Measurements from ENCODE around the gene ETV5. TPM values are rescaled to one million over a fixed set of nuclear protein-coding genes. Genes with fewer than 3 reads are reported as not detected.

Gene ETV5
- total RNA-seq, 3 donors from 2014 or later (not counting 1 experiment from before 2014, with no cell fraction given), result 3.0 to 5.3 (median 4.6) TPM

GRCh38 chr3:186121968-186122367 lies 13.1 kb upstream of the ETV5 start:
- H3K9me3 ChIP-seq (ENCODE audit: control insufficient read depth, insufficient read depth, low read length), result no peaks in the 10 kb centered on the region

GRCh38 chr3:186121278-186121677 lies 12.4 kb upstream of the ETV5 start:
- no peak overlapping the region for H3K27ac ChIP-seq (ENCODE audit: low read length)
- H3K9me3 Mint-ChIP-seq, result peaks cover 0 to 6% of the 10 kb centered on the region in 2 donors
- H3K9me3 ChIP-seq (ENCODE audit: control insufficient read depth, insufficient read depth, low read length), result no peaks in the 10 kb centered on the region
- H3K4me3 ChIP-seq (ENCODE audit: low read length), result no peak overlapping the region
- no peak for ATAC-seq
- no peak overlapping the region for H3K4me3 Mint-ChIP-seq
- TF ChIP-seq CTCF (IDR thresholded peaks at IDR 0.05), result no peak
- 92% methylated on average over 6 of the region's 6 CpGs for WGBS (ENCODE audit: insufficient coverage)
- no peaks in the 10 kb centered on the region for H3K4me1 ChIP-seq (ENCODE audit: control insufficient read depth, insufficient read depth, low read length)
- no peaks in the 10 kb centered on the region for H3K36me3 Mint-ChIP-seq
- intact Hi-C loops (cut with micrococcal nuclease), result no loop called here
- peaks cover 6 to 8% of the 10 kb centered on the region in 2 donors for H3K4me1 Mint-ChIP-seq
- H3K27ac Mint-ChIP-seq, result no peak overlapping the region
- peaks cover 7% of the 10 kb centered on the region for H3K27me3 ChIP-seq (ENCODE audit: control insufficient read depth, insufficient read depth, low read length)
- DNase-seq, result no peak
- H3K36me3 ChIP-seq (ENCODE audit: control insufficient read depth, insufficient read depth, low read length), result no peaks in the 10 kb centered on the region
- H3K27me3 Mint-ChIP-seq (ENCODE audit: low read depth in 2 of 2), result peaks cover 38 to 58% of the 10 kb centered on the region in 2 donors

More at GRCh38 chr3:186121968-186122367, 13.1 kb upstream of the ETV5 start:
- WGBS (ENCODE audit: insufficient coverage), result 95% methylated on average over 2 of the region's 2 CpGs
- Mint-ChIP-seq H3K27me3 (ENCODE audit: low read depth in 2 of 2) (peaks cover 34 to 51% of the 10 kb centered on the region in 2 donors), H3K4me1 (peaks cover 6 to 8% of the 10 kb centered on the region in 2 donors), H3K4me3 (no peak overlapping the region), H3K36me3 (no peaks in the 10 kb centered on the region), H3K9me3 (peaks cover 0 to 6% of the 10 kb centered on the region in 2 donors), H3K27ac (no peak overlapping the region)
- H3K36me3 ChIP-seq (ENCODE audit: control insufficient read depth, insufficient read depth, low read length), result no peaks in the 10 kb centered on the region
- ATAC-seq (no peak), DNase-seq (no peak)
- H3K27me3 ChIP-seq (ENCODE audit: control insufficient read depth, insufficient read depth, low read length), result peaks cover 7% of the 10 kb centered on the region
- no peak overlapping the region for H3K27ac ChIP-seq (ENCODE audit: low read length)
- no peaks in the 10 kb centered on the region for H3K4me1 ChIP-seq (ENCODE audit: control insufficient read depth, insufficient read depth, low read length)
- intact Hi-C loops (cut with micrococcal nuclease), result no loop called here
- no peak overlapping the region for H3K4me3 ChIP-seq (ENCODE audit: low read length)
- TF ChIP-seq CTCF (IDR thresholded peaks at IDR 0.05), result no peak

- Mint-ChIP-seq H3K27ac (no peak overlapping the region), H3K36me3 (no peaks in the 10 kb centered on the region), H3K4me3 (no peak overlapping the region), H3K9me3 (no peaks in the 10 kb centered on the region), H3K27me3 (ENCODE audit: low read depth in 2 of 2) (peaks cover 49 to 72% of the 10 kb centered on the region in 2 donors), H3K4me1 (no peaks in the 10 kb centered on the region)
- no peaks in the 10 kb centered on the region for H3K4me1 ChIP-seq (ENCODE audit: control insufficient read depth, insufficient read depth, low read length)
- no peak for DNase-seq
- intact Hi-C loops (cut with micrococcal nuclease), result no loop called here
- no peak overlapping the region for H3K27ac ChIP-seq (ENCODE audit: low read length)
- H3K36me3 ChIP-seq (ENCODE audit: control insufficient read depth, insufficient read depth, low read length), result no peaks in the 10 kb centered on the region
- H3K27me3 ChIP-seq (ENCODE audit: control insufficient read depth, insufficient read depth, low read length), result peaks cover 10% of the 10 kb centered on the region
- TF ChIP-seq CTCF (IDR thresholded peaks at IDR 0.05), result no peak
- H3K9me3 ChIP-seq (ENCODE audit: control insufficient read depth, insufficient read depth, low read length), result no peaks in the 10 kb centered on the region
- no peak for ATAC-seq
- WGBS (ENCODE audit: insufficient coverage), result 81% methylated on average over 3 of the region's 4 CpGs
- H3K4me3 ChIP-seq (ENCODE audit: low read length), result no peak overlapping the region
These were observed 10.6 kb upstream of the ETV5 start for GRCh38 chr3:186119499-186119898.

- no peak for DNase-seq
- no peak for ATAC-seq
- Mint-ChIP-seq H3K9me3 (no peaks in the 10 kb centered on the region), H3K27ac (no peak overlapping the region), H3K4me1 (no peaks in the 10 kb centered on the region), H3K4me3 (no peak overlapping the region), H3K27me3 (ENCODE audit: low read depth in 2 of 2) (peaks cover 51 to 74% of the 10 kb centered on the region in 2 donors), H3K36me3 (no peaks in the 10 kb centered on the region)
- TF ChIP-seq CTCF (IDR thresholded peaks at IDR 0.05), result no peak
- no peak overlapping the region for H3K4me3 ChIP-seq (ENCODE audit: low read length)
- no peak overlapping the region for H3K27ac ChIP-seq (ENCODE audit: low read length)
- WGBS (ENCODE audit: insufficient coverage), result 78% methylated on average over 5 of the region's 5 CpGs
- no peaks in the 10 kb centered on the region for H3K9me3 ChIP-seq (ENCODE audit: control insufficient read depth, insufficient read depth, low read length)
- intact Hi-C loops (cut with micrococcal nuclease), result no loop called here
- H3K27me3 ChIP-seq (ENCODE audit: control insufficient read depth, insufficient read depth, low read length), result peaks cover 10% of the 10 kb centered on the region
- no peaks in the 10 kb centered on the region for H3K36me3 ChIP-seq (ENCODE audit: control insufficient read depth, insufficient read depth, low read length)
- H3K4me1 ChIP-seq (ENCODE audit: control insufficient read depth, insufficient read depth, low read length), result no peaks in the 10 kb centered on the region
These were observed 9.8 kb upstream of the ETV5 start for GRCh38 chr3:186118692-186119091.

All from natural killer cell (primary cell).